ENCODE data around the gene ABI1.

The ABI1 gene

GRCh38 chr10:26706206-26706605 lies 154.6 kb downstream of the ABI1 start:
- H3K79me2 ChIP-seq (ENCODE audit: insufficient read depth, low read depth), result peaks cover 33% of the 10 kb centered on the region
- no peak overlapping the region for H2AFZ ChIP-seq (ENCODE audit: low read depth)
- TF ChIP-seq, protein P1, sequence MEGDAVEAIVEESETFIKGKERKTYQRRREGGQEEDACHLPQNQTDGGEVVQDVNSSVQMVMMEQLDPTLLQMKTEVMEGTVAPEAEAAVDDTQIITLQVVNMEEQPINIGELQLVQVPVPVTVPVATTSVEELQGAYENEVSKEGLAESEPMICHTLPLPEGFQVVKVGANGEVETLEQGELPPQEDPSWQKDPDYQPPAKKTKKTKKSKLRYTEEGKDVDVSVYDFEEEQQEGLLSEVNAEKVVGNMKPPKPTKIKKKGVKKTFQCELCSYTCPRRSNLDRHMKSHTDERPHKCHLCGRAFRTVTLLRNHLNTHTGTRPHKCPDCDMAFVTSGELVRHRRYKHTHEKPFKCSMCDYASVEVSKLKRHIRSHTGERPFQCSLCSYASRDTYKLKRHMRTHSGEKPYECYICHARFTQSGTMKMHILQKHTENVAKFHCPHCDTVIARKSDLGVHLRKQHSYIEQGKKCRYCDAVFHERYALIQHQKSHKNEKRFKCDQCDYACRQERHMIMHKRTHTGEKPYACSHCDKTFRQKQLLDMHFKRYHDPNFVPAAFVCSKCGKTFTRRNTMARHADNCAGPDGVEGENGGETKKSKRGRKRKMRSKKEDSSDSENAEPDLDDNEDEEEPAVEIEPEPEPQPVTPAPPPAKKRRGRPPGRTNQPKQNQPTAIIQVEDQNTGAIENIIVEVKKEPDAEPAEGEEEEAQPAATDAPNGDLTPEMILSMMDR (conservative IDR thresholded peaks at IDR 0.05; ENCODE audit: low read depth, low read length), result no peak
- no peak overlapping the region for H3K9ac ChIP-seq
- H3K36me3 ChIP-seq (ENCODE audit: insufficient read depth), result peaks cover 13% of the 10 kb centered on the region; the same call in 1 of the 2 replicates
- no peak overlapping the region for H3K4me2 ChIP-seq
- peaks cover 2% of the 10 kb centered on the region; the same call in 1 of the 2 replicates for H4K20me1 ChIP-seq (ENCODE audit: insufficient read depth)
- no peaks in the 10 kb centered on the region for H3K27me3 ChIP-seq (ENCODE audit: insufficient read depth, low read depth)
- no peak overlapping the region for H3K4me3 ChIP-seq (IDR thresholded peaks at IDR 0.05; ENCODE audit: insufficient read depth, low read depth, low read length)
- H3K4me1 ChIP-seq (ENCODE audit: low read depth, poor library complexity, severe bottlenecking), result no peaks in the 10 kb centered on the region
- no peak overlapping the region for H3K27ac ChIP-seq

GRCh38 chr10:26703974-26704373 lies 156.8 kb downstream of the ABI1 start:
- peaks cover 55% of the 10 kb centered on the region for H3K79me2 ChIP-seq (ENCODE audit: insufficient read depth, low read depth)
- H3K27ac ChIP-seq, result no peak overlapping the region
- TF ChIP-seq, protein P1 (conservative IDR thresholded peaks at IDR 0.05; ENCODE audit: low read depth, low read length), result no peak

DNA sequence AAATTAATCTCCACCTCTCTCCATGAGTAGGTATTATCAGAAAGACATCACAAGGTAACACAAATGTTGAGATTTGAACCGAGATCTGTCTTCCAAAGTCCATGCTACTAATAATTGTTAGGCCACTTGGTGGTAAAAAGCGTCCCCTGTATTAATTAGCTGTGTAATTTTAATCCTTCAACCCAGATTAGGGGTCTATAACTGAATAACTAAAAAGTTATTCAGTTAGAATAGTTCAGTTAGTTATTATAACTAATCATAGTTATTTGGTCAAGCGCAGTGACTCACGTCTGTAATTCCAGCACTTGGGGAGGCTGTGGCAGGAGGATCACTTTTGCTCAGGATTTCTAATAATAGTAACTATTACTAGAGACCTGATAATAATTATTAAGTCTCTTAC lies 157.7 kb downstream of the ABI1 start:
- H3K36me3 ChIP-seq (ENCODE audit: insufficient read depth), result peaks cover 14% of the 10 kb centered on the region; the same call in 1 of the 2 replicates
- TF ChIP-seq, protein P1 (conservative IDR thresholded peaks at IDR 0.05; ENCODE audit: low read depth, low read length), result no peak
- H2AFZ ChIP-seq (ENCODE audit: low read depth), result no peak overlapping the region
- H3K79me2 ChIP-seq (ENCODE audit: insufficient read depth, low read depth), result peaks cover 64% of the 10 kb centered on the region
- H4K20me1 ChIP-seq (ENCODE audit: insufficient read depth), result peaks cover 3% of the 10 kb centered on the region; the same call in 1 of the 2 replicates
- H3K4me1 ChIP-seq (ENCODE audit: low read depth, poor library complexity, severe bottlenecking), result peaks cover 14% of the 10 kb centered on the region
- H3K27ac ChIP-seq, result no peak overlapping the region
- no peaks in the 10 kb centered on the region for H3K27me3 ChIP-seq (ENCODE audit: insufficient read depth, low read depth)
- no peak overlapping the region for H3K9ac ChIP-seq
- no peak overlapping the region for H3K4me2 ChIP-seq
- H3K4me3 ChIP-seq (IDR thresholded peaks at IDR 0.05; ENCODE audit: insufficient read depth, low read depth, low read length), result no peak overlapping the region

More at GRCh38 chr10:26703974-26704373, 156.8 kb downstream of the ABI1 start:
- Histone ChIP-seq H2AFZ (ENCODE audit: low read depth) (no peak overlapping the region), H3K36me3 (ENCODE audit: insufficient read depth) (peaks cover 14% of the 10 kb centered on the region; the same call in 1 of the 2 replicates), H4K20me1 (ENCODE audit: insufficient read depth) (peaks cover 3% of the 10 kb centered on the region; the same call in 1 of the 2 replicates), H3K4me1 (ENCODE audit: low read depth, poor library complexity, severe bottlenecking) (peaks cover 8% of the 10 kb centered on the region), H3K4me2 (no peak overlapping the region), H3K4me3 (IDR thresholded peaks at IDR 0.05; ENCODE audit: insufficient read depth, low read depth, low read length) (no peak overlapping the region), H3K27me3 (ENCODE audit: insufficient read depth, low read depth) (no peaks in the 10 kb centered on the region), H3K9ac (no peak overlapping the region)

DNA sequence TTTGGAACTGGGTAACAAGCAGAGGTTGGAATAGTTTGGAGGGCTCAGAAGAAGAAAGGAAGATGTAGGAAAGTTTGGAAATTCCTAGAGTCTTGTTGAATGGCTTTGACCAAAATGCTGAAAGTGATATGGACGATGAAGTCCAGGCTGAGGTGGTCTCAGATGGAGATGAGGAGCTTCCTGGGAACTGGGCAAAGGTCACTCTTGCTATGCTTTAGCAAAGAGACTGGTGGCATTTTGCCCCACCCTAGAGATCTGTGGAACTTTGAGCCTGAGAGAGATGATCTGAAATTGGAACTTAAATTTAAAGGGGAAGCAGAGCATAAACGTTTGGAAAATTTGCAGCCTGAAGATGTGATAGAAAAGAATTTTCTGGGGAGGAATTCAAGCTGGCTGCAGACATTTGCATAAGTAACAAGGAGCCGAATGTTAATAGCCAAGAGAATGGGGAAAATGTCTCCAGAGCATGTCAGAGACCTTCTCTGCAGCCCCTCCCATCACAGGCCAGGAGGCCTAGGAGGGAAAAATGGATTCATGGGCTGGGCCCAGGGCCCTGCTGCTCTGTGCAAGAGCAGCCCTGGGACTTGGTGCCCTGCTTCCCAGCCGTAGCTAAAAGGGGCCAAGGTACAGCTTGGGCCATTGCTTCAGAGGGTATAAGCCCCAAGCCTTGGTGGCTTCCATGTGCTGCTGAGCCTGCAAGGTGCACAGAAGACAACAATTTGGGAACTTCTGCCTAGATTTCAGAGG lies 159.7 kb downstream of the ABI1 start:
- Histone ChIP-seq H3K27ac (no peak overlapping the region), H3K4me2 (no peak overlapping the region), H3K9ac (no peak overlapping the region), H3K4me3 (IDR thresholded peaks at IDR 0.05; ENCODE audit: insufficient read depth, low read depth, low read length) (no peak overlapping the region), H2AFZ (ENCODE audit: low read depth) (no peak overlapping the region), H3K4me1 (ENCODE audit: low read depth, poor library complexity, severe bottlenecking) (peaks cover 14% of the 10 kb centered on the region), H3K36me3 (ENCODE audit: insufficient read depth) (peaks cover 14% of the 10 kb centered on the region; the same call in 1 of the 2 replicates), H3K79me2 (ENCODE audit: insufficient read depth, low read depth) (peaks cover 65% of the 10 kb centered on the region), H4K20me1 (ENCODE audit: insufficient read depth) (peaks cover 3% of the 10 kb centered on the region; the same call in 1 of the 2 replicates), H3K27me3 (ENCODE audit: insufficient read depth, low read depth) (no peaks in the 10 kb centered on the region)
- TF ChIP-seq, protein P1 (conservative IDR thresholded peaks at IDR 0.05; ENCODE audit: low read depth, low read length), result no peak

All from KMS-11 (cell line).